ENCODE measurements around the gene SIRT3. TPM values are rescaled to one million over a fixed set of nuclear protein-coding genes. Genes with fewer than 3 reads are reported as not detected.
"Not testable (repeated sequence)": the region's sequence is repeated elsewhere in the genome, so short reads cannot be mapped to it uniquely, and the experiment has no call there.

Gene SIRT3
- total RNA-seq, 4 donors from 2014 or later: 7.9 to 20.1 (median 14.0) TPM

DNA sequence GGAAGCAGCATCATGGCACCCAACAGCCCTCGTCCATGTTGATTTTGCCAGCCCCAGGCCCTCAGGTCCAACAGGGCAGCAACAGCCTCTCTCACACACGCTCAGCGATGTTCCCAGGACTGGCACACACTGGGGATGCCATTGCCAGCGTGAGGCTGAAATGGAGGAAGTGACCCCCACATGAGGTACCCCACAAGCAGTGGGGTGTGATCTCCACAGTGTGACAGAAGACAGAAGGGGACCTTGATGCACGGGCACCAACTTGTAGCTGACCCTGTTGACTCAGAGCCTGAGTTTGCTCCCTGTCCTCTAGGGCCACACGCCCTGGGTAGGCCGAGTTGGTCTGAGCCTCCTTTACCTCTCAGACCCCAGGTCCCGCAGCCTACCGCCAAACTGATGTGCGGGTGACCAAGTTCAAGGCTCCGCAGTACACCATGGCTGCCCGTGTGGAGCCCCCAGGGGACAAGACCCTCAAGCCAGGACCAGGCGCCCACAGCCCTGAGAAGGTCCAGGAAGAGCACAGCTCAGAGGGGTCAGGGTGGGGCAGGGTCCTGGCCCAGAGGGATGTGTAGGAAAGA is 37.0 kb downstream of the SIRT3 start:
- H3K4me3 ChIP-seq: no peak overlapping the region
- no peaks in the 10 kb centered on the region for H3K27me3 ChIP-seq
- intact Hi-C loops (cut with DNase I): no loop called here
- no peaks in the 10 kb centered on the region for H3K9me3 ChIP-seq
- WGBS: 76% methylated on average over 13 of the region's 13 CpGs
- TF ChIP-seq POLR2AphosphoS5 (IDR thresholded peaks at IDR 0.05) (no peak), EP300 (IDR thresholded peaks at IDR 0.05) (no peak)
- no peak for DNase-seq (ENCODE audit: extremely low spot score)
- no peak overlapping the region for H3K27ac ChIP-seq (replicated peaks in 1 of 4)
- H3K36me3 ChIP-seq: peaks cover 7 to 44% (median 38%) of the 10 kb centered on the region in 4 donors
- peaks cover 0 to 13% (median 12%) of the 10 kb centered on the region in 4 donors for H3K4me1 ChIP-seq

DNA sequence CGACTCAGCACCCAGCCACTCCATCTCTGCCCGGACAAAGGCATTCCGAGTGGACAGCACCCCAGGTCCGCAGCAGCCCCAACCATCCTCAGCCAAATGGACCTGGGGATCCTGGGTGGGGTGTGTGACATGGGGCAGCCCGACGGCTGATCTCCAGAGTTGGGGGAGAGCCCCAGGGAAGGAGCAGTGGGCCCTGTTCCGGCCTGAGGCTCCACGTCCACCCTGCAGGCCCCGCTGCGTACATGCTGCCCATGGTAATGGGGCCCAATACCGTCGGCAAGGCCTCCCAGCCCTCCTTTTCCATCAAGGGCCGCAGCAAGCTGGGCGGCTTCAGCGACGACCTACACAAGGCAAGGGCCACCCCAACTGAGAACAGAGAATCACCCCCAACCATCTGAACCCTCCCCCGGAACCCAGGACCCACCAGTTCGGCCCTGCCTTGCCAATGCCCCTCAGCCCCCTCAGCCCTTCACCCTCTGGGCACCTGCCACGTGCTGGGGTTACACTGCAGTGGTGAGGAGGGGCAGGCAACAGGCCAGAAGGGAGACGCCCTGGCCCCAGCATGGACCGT is 37.8 kb downstream of the SIRT3 start:
- peaks cover 7 to 37% (median 30%) of the 10 kb centered on the region in 4 donors for H3K36me3 ChIP-seq
- H3K9me3 ChIP-seq: no peaks in the 10 kb centered on the region
- peaks cover 0 to 5% (median 4%) of the 10 kb centered on the region in 4 donors for H3K4me1 ChIP-seq
- no peak for TF ChIP-seq POLR2A (IDR thresholded peaks at IDR 0.05; ENCODE audit: low read depth)
- no peak for TF ChIP-seq POLR2AphosphoS5 (IDR thresholded peaks at IDR 0.05)
- TF ChIP-seq, protein P1, sequence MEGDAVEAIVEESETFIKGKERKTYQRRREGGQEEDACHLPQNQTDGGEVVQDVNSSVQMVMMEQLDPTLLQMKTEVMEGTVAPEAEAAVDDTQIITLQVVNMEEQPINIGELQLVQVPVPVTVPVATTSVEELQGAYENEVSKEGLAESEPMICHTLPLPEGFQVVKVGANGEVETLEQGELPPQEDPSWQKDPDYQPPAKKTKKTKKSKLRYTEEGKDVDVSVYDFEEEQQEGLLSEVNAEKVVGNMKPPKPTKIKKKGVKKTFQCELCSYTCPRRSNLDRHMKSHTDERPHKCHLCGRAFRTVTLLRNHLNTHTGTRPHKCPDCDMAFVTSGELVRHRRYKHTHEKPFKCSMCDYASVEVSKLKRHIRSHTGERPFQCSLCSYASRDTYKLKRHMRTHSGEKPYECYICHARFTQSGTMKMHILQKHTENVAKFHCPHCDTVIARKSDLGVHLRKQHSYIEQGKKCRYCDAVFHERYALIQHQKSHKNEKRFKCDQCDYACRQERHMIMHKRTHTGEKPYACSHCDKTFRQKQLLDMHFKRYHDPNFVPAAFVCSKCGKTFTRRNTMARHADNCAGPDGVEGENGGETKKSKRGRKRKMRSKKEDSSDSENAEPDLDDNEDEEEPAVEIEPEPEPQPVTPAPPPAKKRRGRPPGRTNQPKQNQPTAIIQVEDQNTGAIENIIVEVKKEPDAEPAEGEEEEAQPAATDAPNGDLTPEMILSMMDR (IDR thresholded peaks at IDR 0.05): no peak
- TF ChIP-seq EP300 (IDR thresholded peaks at IDR 0.05): no peak
- no peaks in the 10 kb centered on the region for H3K27me3 ChIP-seq
- intact Hi-C loops (cut with DNase I): no loop called here
- no peak overlapping the region for H3K27ac ChIP-seq (replicated peaks in 1 of 4)
- H3K4me3 ChIP-seq: no peak overlapping the region
- no peak for DNase-seq (ENCODE audit: extremely low spot score)
- WGBS: 85% methylated on average over 18 of the region's 21 CpGs

DNA sequence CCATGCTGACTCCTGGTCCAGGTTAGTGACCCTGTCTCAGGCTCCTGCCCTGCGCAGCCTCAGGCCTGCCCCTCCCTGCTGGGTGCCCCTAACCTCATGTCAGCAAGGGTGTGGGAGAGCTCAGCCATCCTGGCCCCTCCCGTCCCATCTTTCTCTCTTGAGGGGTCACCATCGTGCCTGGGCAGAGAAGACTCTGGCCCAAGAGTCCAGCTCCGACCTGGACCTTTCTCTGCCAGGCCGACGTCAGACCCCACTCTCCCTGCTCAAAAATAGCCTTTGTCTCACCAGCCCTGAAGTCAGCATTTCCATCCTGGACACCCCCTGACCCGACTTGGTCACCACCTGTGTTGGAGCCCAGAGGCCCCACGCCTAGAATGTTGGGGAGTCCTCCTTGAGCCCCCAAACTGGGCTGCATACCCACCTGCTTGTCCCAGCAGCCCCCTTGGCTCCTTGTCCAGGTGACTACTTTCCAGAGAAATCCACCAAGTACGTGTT is 38.4 kb downstream of the SIRT3 start:
- Histone ChIP-seq H3K27me3 (no peaks in the 10 kb centered on the region), H3K4me3 (no peak overlapping the region), H3K4me1 (peaks cover 0 to under 1% (median 0%) of the 10 kb centered on the region in 4 donors), H3K27ac (replicated peaks in 1 of 4) (no peak overlapping the region), H3K36me3 (peaks cover 7 to 31% (median 25%) of the 10 kb centered on the region in 4 donors), H3K9me3 (no peaks in the 10 kb centered on the region)
- 83% methylated on average over 3 of the region's 9 CpGs for WGBS
- intact Hi-C loops (cut with DNase I): no loop called here
- DNase-seq (ENCODE audit: extremely low spot score): no peak
- TF ChIP-seq EP300 (IDR thresholded peaks at IDR 0.05) (no peak), POLR2A (IDR thresholded peaks at IDR 0.05; ENCODE audit: low read depth) (no peak), POLR2AphosphoS5 (IDR thresholded peaks at IDR 0.05) (no peak)
- TF ChIP-seq, protein P1 (IDR thresholded peaks at IDR 0.05): no peak

DNA sequence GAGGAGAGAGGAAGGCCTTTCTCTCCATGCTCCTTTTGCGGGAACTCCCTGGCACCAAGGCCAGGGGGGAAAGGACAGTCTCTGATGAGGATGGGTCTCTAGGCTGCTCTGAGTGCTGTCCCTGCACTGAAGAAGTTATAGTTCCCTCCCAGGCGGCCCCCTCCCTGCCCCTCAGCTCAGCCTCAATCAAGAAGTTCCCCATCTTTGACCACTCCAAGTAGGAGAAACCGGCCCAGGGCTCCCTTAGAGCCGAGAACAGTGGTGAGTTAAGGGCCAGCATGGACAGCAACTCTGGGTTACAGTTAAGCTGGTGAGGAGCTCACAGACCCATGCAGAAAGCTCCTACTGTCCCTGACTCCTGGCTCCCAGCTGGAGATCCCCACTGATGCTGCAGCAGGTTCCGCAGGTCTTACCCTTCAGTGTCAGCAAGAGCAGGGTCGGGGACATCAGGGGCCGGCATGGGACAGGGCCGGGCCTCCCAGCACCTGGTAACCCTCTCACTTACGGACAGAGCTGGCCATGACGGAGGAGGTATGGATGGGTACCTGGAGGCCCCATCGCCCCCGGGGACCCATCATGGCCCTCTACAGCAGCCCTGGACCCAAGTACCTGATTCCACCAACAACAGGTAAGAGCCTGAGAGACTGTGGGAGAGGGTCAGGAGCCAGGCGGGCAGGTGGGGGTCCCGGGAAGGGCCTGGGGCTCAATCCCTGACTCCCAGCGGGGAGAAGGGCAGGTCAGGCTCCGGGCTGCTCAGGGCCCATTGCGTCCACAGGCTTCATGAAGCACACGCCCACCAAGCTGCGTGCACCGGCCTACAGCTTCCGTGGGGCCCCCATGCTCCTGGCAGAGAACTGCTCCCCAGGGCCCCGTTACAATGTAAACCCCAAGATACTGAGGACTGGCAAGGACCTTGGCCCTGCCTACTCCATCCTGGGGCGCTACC is 39.1 kb downstream of the SIRT3 start:
- intact Hi-C loops (cut with DNase I): no loop called here
- Histone ChIP-seq H3K4me1 (no peaks in the 10 kb centered on the region), H3K4me3 (no peak overlapping the region), H3K27me3 (no peaks in the 10 kb centered on the region), H3K27ac (replicated peaks in 1 of 4) (no peak overlapping the region), H3K36me3 (peaks cover 7 to 24% (median 21%) of the 10 kb centered on the region in 4 donors), H3K9me3 (no peaks in the 10 kb centered on the region)
- no peak for DNase-seq (ENCODE audit: extremely low spot score)
- no peak for TF ChIP-seq EP300 (IDR thresholded peaks at IDR 0.05)
- no peak for TF ChIP-seq POLR2A (IDR thresholded peaks at IDR 0.05; ENCODE audit: low read depth)
- TF ChIP-seq, protein P1 (IDR thresholded peaks at IDR 0.05): no peak
- no peak for TF ChIP-seq POLR2AphosphoS5 (IDR thresholded peaks at IDR 0.05)
- WGBS: 87% methylated on average over 15 of the region's 23 CpGs

DNA sequence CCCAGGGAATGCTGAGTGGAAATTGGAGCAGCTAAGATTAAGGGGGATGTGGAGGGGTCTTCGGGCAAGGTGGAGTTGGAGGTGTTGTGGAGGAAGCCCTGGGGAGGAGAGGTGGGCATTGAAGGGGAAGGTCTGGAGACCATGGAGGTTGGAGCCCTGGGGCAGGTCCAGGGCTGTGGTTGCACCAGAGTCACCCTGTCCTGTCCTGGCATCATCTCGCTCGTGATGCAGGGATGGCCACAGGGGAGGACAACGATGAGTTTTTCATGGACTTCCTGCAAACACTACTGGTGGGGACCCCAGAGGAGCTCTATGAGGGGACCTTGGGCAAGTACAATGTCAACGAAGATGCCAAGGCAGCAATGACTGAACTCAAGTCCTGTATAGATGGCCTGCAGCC is 42.7 kb downstream of the SIRT3 start:
- H3K9me3 ChIP-seq; H3K27ac ChIP-seq (replicated peaks in 1 of 4); DNase-seq (ENCODE audit: extremely low spot score); intact Hi-C loops (cut with DNase I); H3K4me3 ChIP-seq; H3K4me1 ChIP-seq; H3K27me3 ChIP-seq; H3K36me3 ChIP-seq: not testable (repeated sequence)
- WGBS: 79% methylated on average over 4 of the region's 5 CpGs

DNA sequence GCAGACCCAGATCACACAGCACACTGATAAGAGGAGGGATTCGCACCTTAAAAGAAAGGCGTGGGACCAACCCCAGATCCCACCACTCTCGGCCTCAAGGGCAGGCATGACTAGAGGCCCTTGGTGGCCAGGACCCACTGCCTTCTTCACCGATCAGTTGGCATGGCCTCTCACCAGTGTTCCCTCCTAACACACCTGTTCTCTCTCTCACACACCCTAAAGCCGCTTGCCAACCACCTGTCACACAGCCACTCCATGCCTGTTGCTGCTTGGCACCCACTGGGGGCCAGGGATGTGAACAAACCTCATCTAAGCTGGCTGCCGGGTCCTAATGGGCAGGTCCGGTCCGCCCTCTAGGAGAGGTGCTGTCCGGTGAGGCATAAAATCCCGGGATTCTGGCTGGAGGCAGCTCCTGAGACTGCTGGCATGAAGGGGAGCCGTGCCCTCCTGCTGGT is 43.4 kb downstream of the SIRT3 start, which contains the start of gene SCGB1C1:
Gene SCGB1C1, plus strand, starts transcription at position 405 of the 455 bp plus-strand sequence. Its CDS starts 22 bp downstream, at position 427.
- intact Hi-C loops (cut with DNase I); H3K27ac ChIP-seq (replicated peaks in 1 of 4); H3K36me3 ChIP-seq; H3K4me1 ChIP-seq; DNase-seq (ENCODE audit: extremely low spot score); H3K4me3 ChIP-seq; H3K9me3 ChIP-seq; H3K27me3 ChIP-seq: not testable (repeated sequence)
- 73% methylated on average over 3 of the region's 11 CpGs for WGBS
